Vagina (tissue), 2 donors: Measurements from ENCODE around the gene C1orf141.

Experiments used
- CTCF ChIP-seq, 3 experiments: fragments of 450-650 bp in 2 of 3; fragments of 200-600 bp in 1 of 3; sonication (generic) in 1 of 3; IDR thresholded peaks; one replicate each; pipeline ENCODE4 v1.5.1; 2017 to 2019; ENCODE audit warnings: antibody characterized with exemption in 3 of 3, mild to moderate bottlenecking in 2 of 3, moderate library complexity in 2 of 3
- POLR2A ChIP-seq, 2 donors: fragments of 450-650 bp; IDR thresholded peaks; one replicate each; pipeline ENCODE4 v1.6.1; 2017; ENCODE audit warnings: antibody characterized with exemption in 2 of 2, mild to moderate bottlenecking in 2 of 2, moderate library complexity in 2 of 2
- POLR2AphosphoS5 ChIP-seq, 2 donors: sonication (generic); formaldehyde crosslinking; IDR thresholded peaks; one replicate each; pipeline ENCODE4 v1.9.0; 2017; ENCODE audit warnings: antibody characterized with exemption in 2 of 2, mild to moderate bottlenecking in 2 of 2, low read depth in 1 of 2; ENCODE audit not compliant: insufficient read depth in 1 of 2

GRCh38 chr1:67058761-67059160 lies 76.0 kb downstream of the C1orf141 start:
- TF ChIP-seq CTCF (IDR thresholded peaks at IDR 0.05) (no peak), POLR2AphosphoS5 (IDR thresholded peaks at IDR 0.05; ENCODE audit: insufficient read depth in 1 of 2, low read depth in 1 of 2) (no peak), POLR2A (IDR thresholded peaks at IDR 0.05) (no peak)
